Measurements from ENCODE around the gene OTX2.

The OTX2 gene

GRCh38 chr14:56811593-56812363, 1.5 kb upstream of the OTX2 start:
- no peak for DNase-seq
- no peak overlapping the region for H3K4me3 ChIP-seq (ENCODE audit: low read length)

GRCh38 chr14:56810836-56811592, 735 bp upstream of the OTX2 start:
- Histone ChIP-seq H3K18ac (ENCODE audit: low read length) (peak overlapping the region; percentile 33), H3K79me1 (ENCODE audit: low read length) (no peaks in the 10 kb centered on the region), H3K4me1 (ENCODE audit: control insufficient read depth, low read depth, low read length) (peaks cover 2% of the 10 kb centered on the region), H3K79me2 (ENCODE audit: control insufficient read depth, insufficient read depth, low read length) (peaks cover 3% of the 10 kb centered on the region), H2BK120ac (ENCODE audit: low read depth, low read length) (no peak overlapping the region), H2BK5ac (ENCODE audit: low read length) (no peak overlapping the region), H4K8ac (ENCODE audit: low read depth, low read length) (no peak overlapping the region), H3K27ac (ENCODE audit: low read depth, low read length) (no peak overlapping the region), H3K27me3 (ENCODE audit: insufficient read depth, low read length, poor library complexity) (peaks cover 8% of the 10 kb centered on the region), H3K4me3 (ENCODE audit: low read length) (no peak overlapping the region), H3K4me2 (ENCODE audit: low read length) (peak overlapping the region; percentile 28), H3K23ac (ENCODE audit: low read length) (no peak overlapping the region), H2BK15ac (replicated peaks; ENCODE audit: low read depth) (peak overlapping the region; percentile 93), H4K5ac (ENCODE audit: low read length) (no peak overlapping the region), H3K36me3 (ENCODE audit: control insufficient read depth, insufficient read depth, low read length) (no peaks in the 10 kb centered on the region), H3K56ac (ENCODE audit: low read length) (peak overlapping the region; percentile 68), H3K4ac (ENCODE audit: low read depth, low read length) (peak overlapping the region; percentile 41), H3K9ac (ENCODE audit: low read length) (peak overlapping the region; percentile 40), H2AK5ac (ENCODE audit: low read length) (no peak overlapping the region)
- peak; percentile 65 for DNase-seq
- WGBS (ENCODE audit: extremely low coverage, insufficient coverage, low lambda C conversion rate): 100% methylated on average over 1 of the region's 31 CpGs

More at GRCh38 chr14:56811593-56812363, 1.5 kb upstream of the OTX2 start:
- peaks cover 2% of the 10 kb centered on the region for H3K4me1 ChIP-seq (ENCODE audit: control insufficient read depth, low read depth, low read length)
- no peaks in the 10 kb centered on the region for H3K36me3 ChIP-seq (ENCODE audit: control insufficient read depth, insufficient read depth, low read length)
- no peak overlapping the region for H2BK15ac ChIP-seq (replicated peaks; ENCODE audit: low read depth)
- H2BK5ac ChIP-seq (ENCODE audit: low read length): no peak overlapping the region
- H2AK5ac ChIP-seq (ENCODE audit: low read length): no peak overlapping the region
- H2BK120ac ChIP-seq (ENCODE audit: low read depth, low read length): peak overlapping the region; percentile 40
- no peak overlapping the region for H3K27ac ChIP-seq (ENCODE audit: low read depth, low read length)
- peaks cover 8% of the 10 kb centered on the region for H3K27me3 ChIP-seq (ENCODE audit: insufficient read depth, low read length, poor library complexity)
- no peak overlapping the region for H3K23ac ChIP-seq (ENCODE audit: low read length)
- H3K56ac ChIP-seq (ENCODE audit: low read length): peak overlapping the region; percentile 63
- WGBS (ENCODE audit: extremely low coverage, insufficient coverage, low lambda C conversion rate): no CpG with 5 or more reads among the region's 39 CpGs
- peaks cover 3% of the 10 kb centered on the region for H3K79me2 ChIP-seq (ENCODE audit: control insufficient read depth, insufficient read depth, low read length)
- H4K5ac ChIP-seq (ENCODE audit: low read length): no peak overlapping the region
- peak overlapping the region; percentile 41 for H3K4ac ChIP-seq (ENCODE audit: low read depth, low read length)
- H3K9ac ChIP-seq (ENCODE audit: low read length): peak overlapping the region; percentile 40
- peak overlapping the region; percentile 71 for H3K18ac ChIP-seq (ENCODE audit: low read length)
- H3K4me2 ChIP-seq (ENCODE audit: low read length): peak overlapping the region; percentile 36
- no peak overlapping the region for H4K8ac ChIP-seq (ENCODE audit: low read depth, low read length)
- no peaks in the 10 kb centered on the region for H3K79me1 ChIP-seq (ENCODE audit: low read length)

- no peak overlapping the region for H2BK15ac ChIP-seq (replicated peaks; ENCODE audit: low read depth)
- H3K4me3 ChIP-seq (ENCODE audit: low read length): peak overlapping the region; percentile 77
- peaks cover 13% of the 10 kb centered on the region for H3K79me2 ChIP-seq (ENCODE audit: control insufficient read depth, insufficient read depth, low read length)
Observed at GRCh38 chr14:56809270-56810146, 771 bp downstream of the OTX2 start.

GRCh38 chr14:56808383-56809269, 1.7 kb downstream of the OTX2 start:
- Histone ChIP-seq H2BK5ac (ENCODE audit: low read length) (peak overlapping the region; percentile 29), H3K27me3 (ENCODE audit: insufficient read depth, low read length, poor library complexity) (peaks cover 8% of the 10 kb centered on the region), H2BK120ac (ENCODE audit: low read depth, low read length) (peak overlapping the region; percentile 48), H2BK15ac (replicated peaks; ENCODE audit: low read depth) (no peak overlapping the region), H3K56ac (ENCODE audit: low read length) (peak overlapping the region; percentile 89), H3K4ac (ENCODE audit: low read depth, low read length) (peak overlapping the region; percentile 58), H4K8ac (ENCODE audit: low read depth, low read length) (no peak overlapping the region), H3K4me3 (ENCODE audit: low read length) (peak overlapping the region; percentile 77), H3K4me1 (ENCODE audit: control insufficient read depth, low read depth, low read length) (peaks cover 2% of the 10 kb centered on the region), H3K79me1 (ENCODE audit: low read length) (peaks cover 3% of the 10 kb centered on the region), H3K4me2 (ENCODE audit: low read length) (peak overlapping the region; percentile 64), H2AK5ac (ENCODE audit: low read length) (no peak overlapping the region), H3K9ac (ENCODE audit: low read length) (peak overlapping the region; percentile 84), H3K27ac (ENCODE audit: low read depth, low read length) (peak overlapping the region; percentile 57), H3K18ac (ENCODE audit: low read length) (peak overlapping the region; percentile 99), H3K79me2 (ENCODE audit: control insufficient read depth, insufficient read depth, low read length) (peaks cover 21% of the 10 kb centered on the region), H4K5ac (ENCODE audit: low read length) (no peak overlapping the region), H3K36me3 (ENCODE audit: control insufficient read depth, insufficient read depth, low read length) (peaks cover 1% of the 10 kb centered on the region), H3K23ac (ENCODE audit: low read length) (peak overlapping the region; percentile 29)
- DNase-seq: peak; percentile 80
- no CpG with 5 or more reads among the region's 71 CpGs for WGBS (ENCODE audit: extremely low coverage, insufficient coverage, low lambda C conversion rate)

More at GRCh38 chr14:56809270-56810146, 771 bp downstream of the OTX2 start:
- no peak overlapping the region for H2BK5ac ChIP-seq (ENCODE audit: low read length)
- peak overlapping the region; percentile 99 for H3K18ac ChIP-seq (ENCODE audit: low read length)
- peak overlapping the region; percentile 64 for H3K4me2 ChIP-seq (ENCODE audit: low read length)
- H2AK5ac ChIP-seq (ENCODE audit: low read length): no peak overlapping the region
- H4K8ac ChIP-seq (ENCODE audit: low read depth, low read length): no peak overlapping the region
- H4K5ac ChIP-seq (ENCODE audit: low read length): no peak overlapping the region
- no peaks in the 10 kb centered on the region for H3K36me3 ChIP-seq (ENCODE audit: control insufficient read depth, insufficient read depth, low read length)
- H3K56ac ChIP-seq (ENCODE audit: low read length): peak overlapping the region; percentile 89
- H3K79me1 ChIP-seq (ENCODE audit: low read length): peaks cover 2% of the 10 kb centered on the region
- no CpG with 5 or more reads among the region's 63 CpGs for WGBS (ENCODE audit: extremely low coverage, insufficient coverage, low lambda C conversion rate)
- H3K4me1 ChIP-seq (ENCODE audit: control insufficient read depth, low read depth, low read length): peaks cover 2% of the 10 kb centered on the region
- no peak for DNase-seq
- peak overlapping the region; percentile 84 for H3K9ac ChIP-seq (ENCODE audit: low read length)
- H3K4ac ChIP-seq (ENCODE audit: low read depth, low read length): peak overlapping the region; percentile 58
- H3K27me3 ChIP-seq (ENCODE audit: insufficient read depth, low read length, poor library complexity): peaks cover 8% of the 10 kb centered on the region
- H3K23ac ChIP-seq (ENCODE audit: low read length): no peak overlapping the region
- no peak overlapping the region for H2BK120ac ChIP-seq (ENCODE audit: low read depth, low read length)
- H3K27ac ChIP-seq (ENCODE audit: low read depth, low read length): no peak overlapping the region

- Histone ChIP-seq H2BK15ac (replicated peaks; ENCODE audit: low read depth) (no peak overlapping the region), H3K79me1 (ENCODE audit: low read length) (peaks cover 6% of the 10 kb centered on the region), H3K4ac (ENCODE audit: low read depth, low read length) (peak overlapping the region; percentile 88), H3K4me3 (ENCODE audit: low read length) (peak overlapping the region; percentile 77), H3K4me2 (ENCODE audit: low read length) (peak overlapping the region; percentile 64), H3K9ac (ENCODE audit: low read length) (peak overlapping the region; percentile 84), H4K5ac (ENCODE audit: low read length) (no peak overlapping the region), H3K4me1 (ENCODE audit: control insufficient read depth, low read depth, low read length) (peaks cover 2% of the 10 kb centered on the region), H3K23ac (ENCODE audit: low read length) (no peak overlapping the region), H2BK5ac (ENCODE audit: low read length) (peak overlapping the region; percentile 29), H3K27ac (ENCODE audit: low read depth, low read length) (peak overlapping the region; percentile 57), H3K79me2 (ENCODE audit: control insufficient read depth, insufficient read depth, low read length) (peaks cover 27% of the 10 kb centered on the region), H2AK5ac (ENCODE audit: low read length) (no peak overlapping the region), H3K36me3 (ENCODE audit: control insufficient read depth, insufficient read depth, low read length) (peaks cover 5% of the 10 kb centered on the region), H3K56ac (ENCODE audit: low read length) (peak overlapping the region; percentile 89), H2BK120ac (ENCODE audit: low read depth, low read length) (peak overlapping the region; percentile 48), H3K27me3 (ENCODE audit: insufficient read depth, low read length, poor library complexity) (peaks cover 10% of the 10 kb centered on the region), H4K8ac (ENCODE audit: low read depth, low read length) (no peak overlapping the region), H3K18ac (ENCODE audit: low read length) (peak overlapping the region; percentile 99)
- WGBS (ENCODE audit: extremely low coverage, insufficient coverage, low lambda C conversion rate): no CpG with 5 or more reads among the region's 16 CpGs
- no peak for DNase-seq
Observed at GRCh38 chr14:56808110-56808382, 2.2 kb downstream of the OTX2 start.
